Nephron (organoid): Measurements from ENCODE around the gene KAZN.

ENCODE experiments used
- H3K27ac Mint-ChIP-seq, 3 experiments: 2 replicates each; pipeline ENCODE4 v1.8.0; 2020; ENCODE audit warnings: mixed read lengths in 3 of 3, mild to moderate bottlenecking in 2 of 3, moderate library complexity in 1 of 3
- H3K27me3 Mint-ChIP-seq: 2 replicates; pipeline ENCODE4 v1.8.0; 2021; ENCODE audit warnings: low read depth, mild to moderate bottlenecking, moderate library complexity, mixed read lengths
- H3K36me3 Mint-ChIP-seq: 2 replicates; pipeline ENCODE4 v1.8.0; 2020; ENCODE audit warnings: low read depth, mixed read lengths
- H3K4me1 Mint-ChIP-seq: 2 replicates; pipeline ENCODE4 v1.8.0; 2020; ENCODE audit warnings: mixed read lengths
- H3K4me3 Mint-ChIP-seq, 3 experiments: 2 replicates each; pipeline ENCODE4 v1.8.0; 2020; ENCODE audit warnings: mild to moderate bottlenecking in 3 of 3, mixed read lengths in 3 of 3, moderate library complexity in 2 of 3
- H3K9me3 Mint-ChIP-seq: 2 replicates; pipeline ENCODE4 v1.8.0; 2020; ENCODE audit warnings: mixed read lengths
- TF ChIP-seq, protein P1 (sequence below), 3 experiments: fragments of 200-600 bp; sonication (generic); IDR thresholded peaks; one replicate each; pipeline ENCODE4 v1.5.0; 2021; ENCODE audit warnings: antibody characterized with exemption in 3 of 3; ENCODE audit not compliant: unreplicated experiment in 3 of 3

KAZN gene

DNA sequence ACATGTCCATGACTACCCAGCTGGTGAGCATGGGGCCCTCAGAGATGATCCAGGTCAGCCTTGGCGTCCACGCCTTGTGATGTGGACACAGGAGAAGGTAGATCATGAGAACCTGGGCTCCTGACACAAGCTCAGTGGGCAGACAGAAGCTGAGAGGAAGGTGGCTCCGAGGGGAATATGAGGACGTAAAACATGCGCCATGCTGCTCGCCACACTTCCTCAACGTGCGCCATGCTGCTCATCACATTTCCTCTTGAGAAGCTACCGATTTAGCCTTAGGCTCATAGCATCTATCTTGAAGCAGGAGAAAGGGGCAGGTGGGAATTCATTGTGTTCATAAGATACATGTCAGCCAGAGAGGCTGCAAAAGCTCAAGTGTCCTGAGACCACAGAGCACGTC, 176.9 kb downstream of the KAZN start:
- H3K27ac Mint-ChIP-seq, result no peak overlapping the region
- TF ChIP-seq, protein P1, sequence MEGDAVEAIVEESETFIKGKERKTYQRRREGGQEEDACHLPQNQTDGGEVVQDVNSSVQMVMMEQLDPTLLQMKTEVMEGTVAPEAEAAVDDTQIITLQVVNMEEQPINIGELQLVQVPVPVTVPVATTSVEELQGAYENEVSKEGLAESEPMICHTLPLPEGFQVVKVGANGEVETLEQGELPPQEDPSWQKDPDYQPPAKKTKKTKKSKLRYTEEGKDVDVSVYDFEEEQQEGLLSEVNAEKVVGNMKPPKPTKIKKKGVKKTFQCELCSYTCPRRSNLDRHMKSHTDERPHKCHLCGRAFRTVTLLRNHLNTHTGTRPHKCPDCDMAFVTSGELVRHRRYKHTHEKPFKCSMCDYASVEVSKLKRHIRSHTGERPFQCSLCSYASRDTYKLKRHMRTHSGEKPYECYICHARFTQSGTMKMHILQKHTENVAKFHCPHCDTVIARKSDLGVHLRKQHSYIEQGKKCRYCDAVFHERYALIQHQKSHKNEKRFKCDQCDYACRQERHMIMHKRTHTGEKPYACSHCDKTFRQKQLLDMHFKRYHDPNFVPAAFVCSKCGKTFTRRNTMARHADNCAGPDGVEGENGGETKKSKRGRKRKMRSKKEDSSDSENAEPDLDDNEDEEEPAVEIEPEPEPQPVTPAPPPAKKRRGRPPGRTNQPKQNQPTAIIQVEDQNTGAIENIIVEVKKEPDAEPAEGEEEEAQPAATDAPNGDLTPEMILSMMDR (IDR thresholded peaks at IDR 0.05; ENCODE audit: unreplicated experiment in 3 of 3), result no peak
- peaks cover 13% of the 10 kb centered on the region for H3K4me1 Mint-ChIP-seq
- no peaks in the 10 kb centered on the region for H3K9me3 Mint-ChIP-seq
- no peak overlapping the region for H3K4me3 Mint-ChIP-seq
- H3K36me3 Mint-ChIP-seq, result no peaks in the 10 kb centered on the region
- H3K27me3 Mint-ChIP-seq, result peaks cover 3% of the 10 kb centered on the region

DNA sequence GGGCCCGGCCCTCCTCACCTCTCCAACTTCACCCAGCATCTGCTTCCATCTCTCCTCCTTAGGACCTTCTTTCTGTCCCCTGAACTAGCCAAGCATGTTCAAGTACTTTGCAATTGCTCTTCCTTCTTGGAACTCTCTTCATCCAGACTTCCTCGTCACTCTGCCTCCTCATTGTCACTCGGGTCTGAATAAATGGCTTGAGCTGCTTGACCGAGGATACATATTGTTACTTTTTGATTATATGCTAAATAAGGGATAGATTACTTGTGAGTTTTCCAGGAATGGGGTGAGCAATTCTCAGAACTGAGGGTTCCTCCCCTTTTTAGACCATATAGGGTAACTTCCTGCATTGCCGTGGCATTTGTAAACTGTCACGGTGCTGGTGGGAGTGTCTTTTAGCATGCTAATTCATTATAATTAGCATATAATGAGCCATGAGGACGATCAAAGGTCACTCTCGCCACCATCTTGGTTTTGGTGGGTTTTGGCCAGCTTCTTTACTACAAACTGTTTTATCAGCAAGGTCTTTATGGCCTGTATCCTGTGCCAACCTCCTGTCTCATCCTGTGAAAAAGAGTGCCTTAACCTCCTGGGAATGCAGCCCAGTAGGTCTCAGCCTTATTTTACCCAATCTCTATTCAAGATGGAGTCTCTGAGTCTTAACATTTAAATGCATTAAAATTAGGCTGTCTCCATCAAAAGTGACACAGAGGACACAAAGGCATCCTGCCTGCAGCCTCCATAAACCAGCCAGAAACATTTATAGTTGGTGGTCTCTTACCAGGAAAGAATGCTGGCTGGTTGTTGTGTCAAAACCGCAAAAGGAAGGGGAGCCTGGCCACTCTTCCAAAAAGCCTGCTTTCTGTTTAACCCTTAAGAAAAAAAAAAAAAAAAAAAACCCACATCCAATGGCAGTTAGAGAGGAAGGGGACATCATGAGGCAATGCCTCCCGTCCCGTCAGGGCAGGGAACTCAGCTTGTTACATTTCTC, 179.3 kb downstream of the KAZN start:
- peaks cover 3% of the 10 kb centered on the region for H3K27me3 Mint-ChIP-seq
- no peaks in the 10 kb centered on the region for H3K9me3 Mint-ChIP-seq
- H3K36me3 Mint-ChIP-seq, result no peaks in the 10 kb centered on the region
- peak overlapping the region in 1 of 3 experiments; percentile 28 for H3K27ac Mint-ChIP-seq
- peaks cover 20% of the 10 kb centered on the region for H3K4me1 Mint-ChIP-seq
- no peak overlapping the region for H3K4me3 Mint-ChIP-seq
- TF ChIP-seq, protein P1 (IDR thresholded peaks at IDR 0.05; ENCODE audit: unreplicated experiment in 3 of 3), result no peak

DNA sequence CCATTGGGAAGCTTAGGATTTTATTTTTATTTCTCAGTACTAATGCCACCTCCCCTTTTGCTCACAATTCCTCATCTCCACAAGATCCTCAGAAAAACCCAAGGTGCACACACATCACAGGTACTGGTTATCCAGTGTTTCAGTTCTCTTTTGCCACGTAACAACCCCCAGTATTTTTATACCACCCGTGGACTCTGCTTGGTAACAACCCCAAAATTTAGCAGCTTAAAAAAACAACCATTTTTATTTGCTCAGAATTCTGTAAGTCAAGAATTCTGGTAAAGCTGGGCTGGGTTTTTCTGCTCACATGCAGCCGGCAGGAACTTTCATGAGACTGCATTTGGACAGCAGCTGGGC, 180.0 kb downstream of the KAZN start:
- H3K27ac Mint-ChIP-seq, result peak overlapping the region in 1 of 3 experiments; percentile 28

DNA sequence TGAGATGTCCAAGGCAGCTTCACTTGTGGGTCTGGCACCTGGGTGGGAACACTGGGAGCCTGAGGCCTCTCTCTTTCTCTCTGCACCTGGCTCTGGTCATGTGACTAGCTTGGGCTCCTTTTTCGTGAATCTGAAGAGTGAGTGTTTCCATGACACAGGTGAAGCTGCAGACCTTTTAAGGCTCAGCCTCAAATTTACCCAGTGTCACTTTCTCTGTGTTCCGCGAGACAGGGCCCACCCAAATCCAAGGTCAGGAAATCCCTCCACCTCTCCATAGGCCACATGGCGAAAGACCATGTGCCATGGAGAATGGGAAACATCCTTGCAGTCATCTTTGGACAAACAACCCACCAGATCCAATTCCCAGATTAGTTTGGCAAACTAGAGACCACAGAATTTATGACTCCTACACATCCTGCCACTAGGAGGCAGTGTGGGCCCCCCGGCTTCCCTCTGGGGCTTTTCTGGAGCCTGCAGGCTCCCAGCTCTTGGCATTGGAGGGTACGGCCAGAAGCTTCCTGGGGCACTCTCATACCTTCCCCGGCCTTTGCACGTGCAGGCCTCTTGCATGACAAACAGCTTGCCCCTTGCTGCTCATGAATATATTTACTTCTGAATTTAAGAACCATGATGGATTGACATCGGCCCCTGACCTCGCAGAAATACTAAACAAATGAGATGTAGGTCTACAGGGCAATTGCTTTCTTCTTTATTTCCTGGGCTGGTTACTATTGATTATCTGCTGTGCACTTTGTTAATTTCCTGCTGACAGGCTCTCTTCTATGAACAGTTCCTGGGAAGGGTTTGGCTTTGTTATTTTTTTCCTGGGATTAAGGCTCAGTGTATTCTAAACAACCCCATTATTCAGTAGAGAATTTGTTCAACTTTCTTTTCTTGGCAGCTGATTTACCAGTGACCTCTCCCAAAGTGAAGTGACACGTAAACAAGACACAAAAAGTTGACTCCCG, 180.7 kb downstream of the KAZN start:
- TF ChIP-seq, protein P1 (IDR thresholded peaks at IDR 0.05; ENCODE audit: unreplicated experiment in 3 of 3), result peak in 2 of 3 experiments; percentile 47 to 60
- Mint-ChIP-seq H3K9me3 (no peaks in the 10 kb centered on the region), H3K27ac (peak overlapping the region; percentile 25 to 36 (median 33)), H3K4me3 (no peak overlapping the region), H3K4me1 (peaks cover 26% of the 10 kb centered on the region), H3K36me3 (no peaks in the 10 kb centered on the region), H3K27me3 (peaks cover 3% of the 10 kb centered on the region)

More for the DNA sequence above, 180.0 kb downstream of the KAZN start:
- no peak overlapping the region for H3K4me3 Mint-ChIP-seq
- H3K9me3 Mint-ChIP-seq, result no peaks in the 10 kb centered on the region
- peaks cover 3% of the 10 kb centered on the region for H3K27me3 Mint-ChIP-seq
- TF ChIP-seq, protein P1 (IDR thresholded peaks at IDR 0.05; ENCODE audit: unreplicated experiment in 3 of 3), result no peak
- H3K36me3 Mint-ChIP-seq, result no peaks in the 10 kb centered on the region
- H3K4me1 Mint-ChIP-seq, result peaks cover 26% of the 10 kb centered on the region

DNA sequence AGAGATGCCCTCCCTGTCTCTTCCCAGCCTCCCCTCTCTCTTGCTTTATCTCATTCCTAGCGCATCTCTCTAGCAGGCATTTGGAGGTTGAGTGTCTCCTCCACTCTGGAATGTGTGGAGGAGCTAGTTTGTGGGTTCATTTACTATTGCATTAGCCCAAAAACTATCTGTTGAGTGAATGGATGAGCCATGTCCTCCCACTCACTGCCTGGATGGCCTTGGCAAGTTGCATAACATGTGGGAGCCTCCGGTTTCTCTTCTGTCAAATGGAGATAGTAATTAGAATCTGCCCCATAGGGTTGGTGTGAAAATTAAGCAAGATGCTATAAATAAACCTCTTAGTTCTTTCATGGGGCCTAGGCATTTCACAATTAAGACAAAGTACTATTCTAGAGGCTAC, 181.8 kb downstream of the KAZN start:
- H3K4me3 Mint-ChIP-seq, result no peak overlapping the region
- H3K27ac Mint-ChIP-seq, result peak overlapping the region in 2 of 3 experiments; percentile 33 to 36
- no peaks in the 10 kb centered on the region for H3K36me3 Mint-ChIP-seq
- TF ChIP-seq, protein P1 (IDR thresholded peaks at IDR 0.05; ENCODE audit: unreplicated experiment in 3 of 3), result no peak
- no peaks in the 10 kb centered on the region for H3K9me3 Mint-ChIP-seq
- peaks cover 27% of the 10 kb centered on the region for H3K4me1 Mint-ChIP-seq
- H3K27me3 Mint-ChIP-seq, result peaks cover 3% of the 10 kb centered on the region
